Bronchial epithelial cell (primary cell): ENCODE measurements around the gene GNG12. TPM values are rescaled to one million over a fixed set of nuclear protein-coding genes. Genes with fewer than 3 reads are reported as not detected.

Experiments used
- DNase-seq: peaks from one replicate; pipeline ENCODE4 v3.0.0-alpha.2; 2010; ENCODE audit warnings: low read depth
- FAIRE-seq: peaks from 2 replicates; lab custom pipeline; 2011; peaks lifted over from hg19 to GRCh38; lab: Jason Lieb, UNC
- H3K27me3 ChIP-seq: 2 replicates; pipeline ENCODE4 v1.5.1; 2011; ENCODE audit warnings: low read length; ENCODE audit not compliant: control insufficient read depth, insufficient read depth
- H3K36me3 ChIP-seq: 2 replicates; pipeline ENCODE4 v1.5.1; 2011; ENCODE audit warnings: low read length; ENCODE audit not compliant: control insufficient read depth, insufficient read depth
- H3K4me3 ChIP-seq: 2 replicates; pipeline ENCODE4 v1.5.1; 2011; ENCODE audit warnings: mild to moderate bottlenecking, low read depth, low read length, control low read depth
- CTCF ChIP-seq: IDR thresholded peaks from 2 replicates; pipeline ENCODE4 v1.5.1; 2011; ENCODE audit warnings: mild to moderate bottlenecking, moderate library complexity, low read length, control low read depth, inconsistent platforms; ENCODE audit not compliant: insufficient read depth, severe bottlenecking
- total RNA-seq: library from RNA; depleted of rRNA; stranded (reverse); fragments of >200 nt; gene quantifications from 2 replicates; pipeline ENCODE4 v1.2.1, GENCODE V29; 2014

GNG12 gene
- total RNA-seq, 1 donor from 2014 or later: 75.3 TPM

DNA sequence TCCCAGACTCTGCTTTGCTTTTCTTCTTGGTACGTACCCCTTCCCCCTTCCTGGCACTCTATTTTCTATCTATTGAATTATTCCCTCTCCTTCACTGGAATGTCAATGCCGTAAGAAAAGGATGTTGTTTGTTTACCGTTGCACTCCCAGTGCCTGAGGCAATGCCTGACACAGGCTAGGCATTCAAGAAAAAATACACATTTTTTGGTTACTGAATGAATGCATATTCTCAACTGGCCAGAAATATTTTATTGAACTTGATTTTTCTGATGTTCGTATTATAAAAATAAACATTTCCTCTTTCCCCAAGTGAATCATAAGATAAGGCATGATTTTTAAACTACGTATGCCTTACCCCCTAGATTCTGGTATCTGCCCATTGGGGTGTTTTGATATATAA is 41.2 kb downstream of the GNG12 start:
- DNase-seq (peak; percentile 59), FAIRE-seq (no peak)
- H3K36me3 ChIP-seq: peaks cover 1% of the 10 kb centered on the region
- no peak overlapping the region for H3K4me3 ChIP-seq
- no peak for TF ChIP-seq CTCF
- no peaks in the 10 kb centered on the region for H3K27me3 ChIP-seq

GRCh38 chr1:67791686-67792085 is 41.6 kb downstream of the GNG12 start:
- DNase-seq (peak; percentile 66), FAIRE-seq (no peak)
- TF ChIP-seq CTCF: no peak

GRCh38 chr1:67791261-67791660 is 42.0 kb downstream of the GNG12 start:
- no peak overlapping the region for H3K4me3 ChIP-seq
- no peaks in the 10 kb centered on the region for H3K36me3 ChIP-seq
- no peaks in the 10 kb centered on the region for H3K27me3 ChIP-seq
- TF ChIP-seq CTCF: no peak
- DNase-seq (peak; percentile 50), FAIRE-seq (no peak)

More at GRCh38 chr1:67791686-67792085, 41.6 kb downstream of the GNG12 start:
- Histone ChIP-seq H3K27me3 (no peaks in the 10 kb centered on the region), H3K36me3 (peaks cover under 1% of the 10 kb centered on the region), H3K4me3 (no peak overlapping the region)

GRCh38 chr1:67790201-67790692 is 43.0 kb downstream of the GNG12 start:
- no peak for FAIRE-seq
- Histone ChIP-seq H3K27me3 (no peaks in the 10 kb centered on the region), H3K36me3 (no peaks in the 10 kb centered on the region), H3K4me3 (no peak overlapping the region)
- DNase-seq: no peak
- TF ChIP-seq CTCF: no peak

- no peaks in the 10 kb centered on the region for H3K36me3 ChIP-seq
- no peak overlapping the region for H3K4me3 ChIP-seq
- no peak for TF ChIP-seq CTCF
- DNase-seq (no peak), FAIRE-seq (no peak)
- H3K27me3 ChIP-seq: no peaks in the 10 kb centered on the region
Measured at GRCh38 chr1:67789551-67789950, 43.7 kb downstream of the GNG12 start.

- H3K36me3 ChIP-seq: no peaks in the 10 kb centered on the region
- H3K4me3 ChIP-seq: no peak overlapping the region
- H3K27me3 ChIP-seq: no peaks in the 10 kb centered on the region
- no peak for DNase-seq
- TF ChIP-seq CTCF: no peak
- FAIRE-seq: no peak
Measured at GRCh38 chr1:67788904-67789303, 44.4 kb downstream of the GNG12 start.
